ENCODE measurements around the gene CEP41. TPM values are rescaled to one million over a fixed set of nuclear protein-coding genes. Genes with fewer than 3 reads are reported as not detected.

The CEP41 gene
- total RNA-seq, 2 donors from 2014 or later: 6.3 to 6.5 TPM

DNA sequence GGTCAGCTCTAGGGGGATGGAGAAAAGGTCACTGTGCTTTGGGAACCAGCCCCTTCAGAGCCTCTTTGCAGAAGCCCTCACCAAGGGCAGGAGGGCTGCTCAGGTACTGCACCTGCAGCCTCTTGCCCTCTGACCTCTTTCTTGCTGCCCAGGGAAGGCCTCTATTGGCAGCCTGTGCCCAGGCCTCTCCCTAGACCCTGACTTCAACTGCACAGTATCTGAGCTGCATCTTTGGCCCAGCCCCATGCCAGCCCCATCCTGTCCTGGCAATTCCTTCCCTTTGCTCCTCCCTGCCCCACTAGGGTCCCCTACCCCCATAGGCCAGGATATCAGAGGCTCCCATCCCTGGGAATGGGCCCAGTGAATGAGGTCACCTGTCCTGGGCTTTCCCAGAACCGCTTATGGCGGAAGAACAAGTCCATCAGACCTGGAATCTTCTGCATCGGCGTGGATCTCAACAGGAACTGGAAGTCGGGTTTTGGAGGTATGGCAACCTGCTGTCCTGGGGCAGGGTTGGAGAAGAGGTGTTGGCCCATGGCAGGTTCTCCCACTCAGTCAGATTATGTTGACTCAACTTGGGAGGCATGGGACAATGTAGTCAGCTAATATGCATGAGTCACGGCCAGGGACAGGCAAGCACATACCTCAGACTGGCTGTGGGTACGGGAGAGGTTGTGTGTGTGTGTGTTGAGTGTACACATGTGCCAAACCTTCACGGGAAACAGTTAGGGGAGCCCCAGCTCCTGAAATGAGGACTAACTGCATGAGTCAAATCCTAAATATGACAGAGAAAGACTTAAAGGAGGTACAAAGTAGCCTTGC lies 77.6 kb downstream of the CEP41 start:
- ATAC-seq: no peak
- DNase-seq: no peak
- intact Hi-C loops (cut with DNase I, micrococcal nuclease): no loop called here

DNA sequence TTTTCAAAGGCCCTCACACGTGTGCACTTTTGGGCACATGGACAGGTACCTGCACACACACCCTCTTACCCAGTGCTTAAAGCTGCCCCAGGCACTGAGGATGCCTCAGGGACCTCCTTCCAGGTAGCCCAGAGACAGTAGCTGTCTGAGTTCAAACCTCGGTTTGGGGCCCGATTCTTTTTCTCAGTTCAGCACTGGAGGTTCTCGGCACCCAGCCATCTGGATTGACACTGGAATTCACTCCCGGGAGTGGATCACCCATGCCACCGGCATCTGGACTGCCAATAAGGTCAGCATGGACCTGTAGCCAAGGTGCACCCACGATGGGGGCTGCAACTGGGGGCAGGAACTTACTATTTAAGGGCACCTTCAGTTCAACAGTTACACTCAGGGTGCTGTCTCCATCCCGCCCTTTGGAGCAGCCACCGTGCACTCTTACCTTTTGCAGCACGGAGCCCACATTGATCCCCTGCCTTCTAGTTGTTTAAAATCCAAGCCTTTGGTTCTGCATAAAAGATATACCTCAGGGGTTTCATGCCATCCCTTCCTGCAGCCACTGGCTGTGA lies 78.5 kb downstream of the CEP41 start:
- intact Hi-C loops (cut with DNase I, micrococcal nuclease): no loop called here
- DNase-seq (no peak), ATAC-seq (no peak)

DNA sequence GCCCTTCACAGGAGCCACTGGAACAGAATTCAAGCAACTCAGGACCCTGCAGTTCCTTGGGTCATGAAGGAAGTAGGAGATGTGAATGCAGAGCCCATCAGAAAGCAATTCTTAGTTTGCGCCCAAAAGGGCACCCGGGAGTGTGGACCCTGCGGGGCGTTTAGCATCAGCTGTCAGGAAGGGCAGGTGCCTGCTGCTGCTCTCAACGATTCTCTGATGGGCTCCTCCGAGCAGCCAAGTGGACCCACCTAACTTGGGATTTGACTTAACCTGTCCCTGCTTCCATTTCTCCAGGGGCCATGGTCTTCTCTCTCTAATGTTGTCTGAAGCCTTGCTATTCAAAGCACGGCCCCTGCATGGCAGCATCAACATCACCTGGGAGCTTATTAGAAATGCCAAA lies 79.1 kb downstream of the CEP41 start:
- no peak for ATAC-seq
- intact Hi-C loops (cut with DNase I, micrococcal nuclease): no loop called here
- no peak for DNase-seq

DNA sequence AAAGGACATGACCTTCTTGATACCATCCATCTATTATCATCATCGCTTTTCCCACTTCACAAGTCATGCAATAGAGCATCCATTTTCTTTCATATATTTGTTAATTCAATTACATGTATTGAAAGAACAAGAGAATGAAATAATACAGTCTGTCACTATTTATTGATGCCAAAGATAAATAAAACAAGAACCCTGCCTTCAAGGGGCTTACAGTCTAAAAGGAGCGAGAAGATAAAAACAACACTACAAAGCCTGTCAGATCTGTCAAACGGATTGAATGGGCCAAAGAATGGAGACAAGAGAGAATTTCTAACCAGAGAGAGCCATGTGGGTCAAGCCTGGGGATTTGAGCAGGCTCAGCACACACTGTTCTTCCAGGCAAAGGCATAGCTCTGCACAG lies 80.3 kb downstream of the CEP41 start:
- DNase-seq: no peak
- intact Hi-C loops (cut with DNase I, micrococcal nuclease): no loop called here
- no peak for ATAC-seq

DNA sequence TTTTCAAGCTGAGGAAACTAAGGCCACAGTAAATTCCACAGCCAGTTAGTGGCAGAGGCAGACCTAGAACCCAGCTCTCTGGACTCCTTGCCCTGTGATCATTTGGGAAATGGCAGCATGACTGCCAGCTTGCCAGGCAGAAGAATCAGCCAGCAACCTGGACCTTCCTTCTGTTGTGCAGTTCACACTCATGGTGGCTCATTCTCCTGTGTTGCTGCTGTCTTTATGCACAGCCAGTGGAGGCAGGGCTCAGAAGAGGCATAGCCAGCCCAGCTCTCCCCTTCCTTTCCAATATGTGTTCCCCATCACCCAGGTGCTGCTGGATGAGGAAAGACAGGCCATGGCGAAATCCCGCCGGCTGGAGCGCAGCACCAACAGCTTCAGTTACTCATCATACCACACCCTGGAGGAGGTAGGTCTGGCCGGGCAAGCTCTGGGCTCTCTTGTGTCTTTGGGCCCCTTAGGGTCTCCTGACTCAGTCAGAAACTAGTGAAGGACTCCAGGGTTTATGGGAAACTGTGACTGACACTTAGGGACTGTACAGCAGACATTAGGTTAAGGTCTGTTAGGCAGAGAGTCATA lies 81.4 kb downstream of the CEP41 start:
- DNase-seq (no peak), ATAC-seq (no peak)
- intact Hi-C loops (cut with DNase I, micrococcal nuclease): no loop called here

DNA sequence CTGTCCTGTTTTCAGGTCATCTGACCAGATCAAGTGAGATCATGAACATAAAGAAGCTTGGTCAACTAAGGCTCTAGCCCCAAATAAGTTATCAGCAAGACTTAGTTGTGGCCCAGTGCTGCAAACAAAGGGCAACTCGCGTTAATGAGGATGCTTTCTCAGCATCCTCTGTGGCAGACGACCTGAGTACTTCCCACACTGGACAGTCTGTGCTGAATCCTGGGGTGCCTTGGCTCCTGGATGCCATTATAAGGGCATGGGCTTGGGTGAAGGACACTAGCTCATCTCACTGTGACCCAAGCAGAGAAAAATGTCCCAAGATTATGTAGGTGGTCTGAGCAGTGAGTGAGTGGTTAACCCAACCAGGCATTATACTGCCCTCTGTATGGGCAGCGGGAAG lies 82.3 kb downstream of the CEP41 start:
- ATAC-seq (no peak), DNase-seq (no peak)
- intact Hi-C loops (cut with DNase I, micrococcal nuclease): no loop called here

DNA sequence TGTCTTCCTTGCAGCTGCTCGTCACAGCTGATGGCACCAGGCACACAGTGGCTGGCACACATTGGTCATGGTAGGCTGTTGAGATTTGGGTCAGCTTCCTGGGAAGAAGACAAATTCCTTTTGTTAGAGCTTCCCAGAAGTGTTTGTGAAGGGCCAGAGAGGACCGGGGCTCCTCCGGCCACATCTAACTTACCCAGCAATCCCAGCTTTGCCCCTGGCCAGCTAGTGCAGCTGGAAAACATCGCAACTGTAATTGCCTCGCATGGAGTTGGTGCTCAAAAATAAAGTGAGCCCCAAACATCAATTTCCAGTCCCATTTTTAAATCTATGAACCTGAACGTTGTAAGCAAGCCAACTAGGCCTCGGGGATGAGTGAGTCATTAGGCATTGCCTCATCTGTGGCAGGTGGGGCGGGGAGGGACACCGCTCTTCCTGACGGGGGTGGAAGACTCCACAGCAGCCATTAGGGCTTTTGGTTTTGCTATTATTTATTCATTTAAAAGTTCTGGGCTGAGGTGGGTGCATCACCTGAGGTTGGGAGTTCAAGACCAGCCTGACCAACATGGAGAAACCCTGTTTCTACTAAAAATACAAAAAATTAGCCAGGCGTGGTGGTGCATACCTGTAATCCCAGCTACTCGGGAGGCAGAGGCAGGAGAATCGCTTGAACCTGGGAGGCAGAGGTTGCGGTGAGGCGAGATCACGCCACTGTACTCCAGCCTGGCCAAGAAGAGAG lies 83.8 kb downstream of the CEP41 start:
- intact Hi-C loops (cut with DNase I, micrococcal nuclease): no loop called here
- ATAC-seq (no peak), DNase-seq (no peak)

DNA sequence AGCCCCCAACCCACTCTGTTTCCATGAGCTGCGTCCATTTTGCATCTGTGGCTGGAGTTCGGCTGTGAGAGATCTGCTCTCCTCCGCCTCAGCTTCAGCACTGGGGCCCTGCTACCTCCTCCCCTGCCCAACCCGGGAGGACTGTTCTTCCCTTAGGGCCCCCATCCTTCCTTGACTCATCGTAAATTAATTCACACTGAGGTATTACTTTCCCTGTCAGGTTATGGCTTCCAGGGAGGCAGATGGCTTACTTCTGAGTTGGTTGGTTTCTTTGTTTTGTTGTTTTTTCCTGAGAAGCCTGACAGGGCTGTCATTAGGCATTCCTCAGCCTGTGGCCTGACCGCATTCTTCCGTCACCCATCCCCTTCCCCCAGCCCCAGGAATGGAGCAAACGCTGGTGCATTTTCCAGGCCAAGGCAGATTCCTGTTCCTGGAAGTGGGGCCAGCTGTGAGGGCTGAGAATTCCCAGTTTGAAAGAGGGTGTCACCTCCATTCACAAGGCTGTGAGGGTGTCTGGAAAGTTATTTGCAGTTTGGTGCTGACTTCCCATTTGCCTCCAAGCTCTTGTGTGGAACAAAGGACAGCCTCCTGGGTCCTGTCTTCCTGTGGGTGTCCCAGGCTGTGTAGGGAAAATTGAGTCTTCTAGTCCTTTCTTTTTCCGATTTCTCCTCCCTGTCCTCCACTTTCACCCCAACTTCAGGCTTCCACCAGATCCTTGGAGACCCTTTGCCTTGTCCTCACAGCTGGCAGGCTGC lies 84.5 kb downstream of the CEP41 start:
- intact Hi-C loops (cut with DNase I, micrococcal nuclease): no loop called here
- peak in 1 of 2 donors; percentile 46 for DNase-seq
- ATAC-seq: no peak

DNA sequence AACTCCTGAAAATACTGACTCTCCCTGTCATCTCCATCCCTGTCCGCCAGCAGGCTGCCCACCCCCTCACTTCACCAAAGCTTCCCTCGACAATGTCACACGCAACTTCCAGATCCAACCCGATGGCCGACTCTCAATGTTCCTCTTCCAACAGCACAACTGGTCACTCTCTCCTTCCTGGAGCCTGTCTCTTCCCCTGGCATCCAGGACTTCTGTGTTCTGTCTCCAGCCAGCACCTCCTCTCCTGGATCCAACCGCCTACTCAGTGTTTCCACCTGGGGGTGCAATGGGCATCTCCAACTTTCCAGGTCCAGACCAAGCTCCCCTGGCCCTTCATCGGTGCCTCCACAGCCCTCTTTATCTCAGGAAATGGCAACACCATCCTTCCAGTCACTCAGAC lies 87.6 kb downstream of the CEP41 start:
- no peak for DNase-seq
- intact Hi-C loops (cut with DNase I, micrococcal nuclease): no loop called here
- ATAC-seq: no peak

DNA sequence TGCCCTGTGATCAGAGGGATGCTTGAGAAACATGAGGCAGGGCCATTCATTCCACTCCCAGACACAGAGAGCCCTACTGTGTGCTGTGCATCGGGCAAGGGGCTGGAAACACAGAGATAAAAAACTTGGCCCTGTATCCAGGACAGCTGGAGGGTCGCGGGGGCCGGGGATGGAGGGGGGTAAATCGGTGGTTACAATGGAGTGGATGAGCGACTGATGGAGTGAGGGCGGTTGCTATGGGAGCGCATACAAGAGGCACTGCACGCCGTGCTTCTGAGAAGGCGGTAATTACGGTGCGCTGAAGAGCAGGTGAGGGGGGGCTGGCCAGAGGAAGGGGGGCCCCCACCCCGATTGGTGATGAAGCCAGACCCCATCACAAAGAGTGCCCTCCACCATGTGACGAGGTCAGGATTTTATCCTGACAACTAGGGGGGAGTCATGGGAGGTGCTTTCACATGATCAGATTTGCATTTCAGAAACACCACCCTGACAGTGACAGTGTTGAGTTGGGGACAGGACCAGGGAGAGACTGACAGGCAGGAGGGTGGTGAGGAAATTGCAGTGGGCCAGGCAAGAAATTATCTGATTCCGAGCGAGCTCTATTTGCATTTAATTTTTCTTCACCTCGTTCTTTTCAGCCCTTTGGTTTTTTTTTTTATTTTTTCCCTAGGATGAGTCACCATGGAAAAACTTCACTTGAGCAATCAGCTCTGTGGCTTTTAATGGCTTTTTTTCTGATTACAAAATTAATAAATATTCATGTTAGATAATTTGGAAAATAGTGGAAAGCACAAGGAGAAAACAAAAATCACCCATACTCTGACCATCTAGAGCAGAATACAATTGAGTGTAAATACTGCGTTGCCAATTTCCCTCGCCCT lies 88.4 kb downstream of the CEP41 start:
- ATAC-seq (no peak), DNase-seq (no peak)
- intact Hi-C loops (cut with DNase I, micrococcal nuclease): no loop called here

DNA sequence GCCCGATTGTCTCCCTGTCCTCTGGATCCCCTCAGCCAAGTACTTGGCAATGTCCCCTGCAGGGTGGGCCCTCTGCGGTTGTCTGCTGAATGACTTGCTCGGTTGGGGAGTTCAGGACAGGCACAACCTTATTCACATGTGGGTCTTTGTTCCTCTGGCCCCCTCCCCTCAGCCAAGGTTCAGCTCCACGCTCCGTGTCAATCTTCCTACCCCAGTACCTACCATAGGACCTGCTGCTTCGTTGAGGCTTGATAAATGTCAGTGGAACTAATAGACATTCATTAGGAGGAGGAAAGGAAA lies 89.1 kb downstream of the CEP41 start:
- ATAC-seq (no peak), DNase-seq (no peak)
- intact Hi-C loops (cut with DNase I, micrococcal nuclease): no loop called here

DNA sequence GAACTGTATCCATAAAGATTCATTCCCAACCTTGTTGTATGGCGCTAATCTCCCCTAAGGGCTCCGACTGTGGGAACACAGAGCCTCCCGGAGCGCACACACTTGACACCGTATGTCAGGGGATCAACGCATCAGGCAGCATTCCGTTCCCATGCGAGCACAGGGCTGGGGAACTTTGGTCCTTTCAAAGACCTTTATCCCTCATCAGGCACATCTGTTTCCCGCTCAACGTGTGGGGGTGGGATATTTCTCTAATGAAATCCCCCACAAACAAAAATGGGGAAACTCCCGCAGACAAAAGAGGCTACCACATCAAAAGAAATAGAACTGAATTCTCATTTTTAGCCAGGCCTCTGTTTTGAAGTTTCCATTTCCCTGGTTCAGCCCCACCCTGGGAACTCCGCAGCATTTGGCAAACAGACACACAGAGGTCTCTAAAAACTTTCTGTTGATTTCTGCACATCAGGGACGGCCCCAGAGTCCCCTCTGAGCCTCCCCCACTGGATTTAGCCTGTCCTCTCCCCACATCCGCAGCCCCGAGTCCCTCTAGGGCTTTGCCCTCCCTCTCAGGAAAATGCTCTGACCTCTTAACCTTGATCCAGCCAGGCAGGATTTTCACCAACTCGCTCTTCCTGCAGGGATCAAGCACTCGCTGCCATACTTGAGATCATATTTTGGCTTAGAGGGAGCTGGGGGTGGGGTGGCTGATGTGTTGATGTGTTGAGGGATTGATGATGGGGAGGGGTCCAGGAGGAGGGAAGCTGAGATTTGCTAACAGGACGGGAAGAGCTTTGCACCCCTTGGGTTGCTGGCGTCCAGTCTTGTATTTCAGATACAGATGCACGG lies 89.6 kb downstream of the CEP41 start:
- ATAC-seq: no peak
- DNase-seq: no peak
- intact Hi-C loops (cut with DNase I, micrococcal nuclease): no loop called here

DNA sequence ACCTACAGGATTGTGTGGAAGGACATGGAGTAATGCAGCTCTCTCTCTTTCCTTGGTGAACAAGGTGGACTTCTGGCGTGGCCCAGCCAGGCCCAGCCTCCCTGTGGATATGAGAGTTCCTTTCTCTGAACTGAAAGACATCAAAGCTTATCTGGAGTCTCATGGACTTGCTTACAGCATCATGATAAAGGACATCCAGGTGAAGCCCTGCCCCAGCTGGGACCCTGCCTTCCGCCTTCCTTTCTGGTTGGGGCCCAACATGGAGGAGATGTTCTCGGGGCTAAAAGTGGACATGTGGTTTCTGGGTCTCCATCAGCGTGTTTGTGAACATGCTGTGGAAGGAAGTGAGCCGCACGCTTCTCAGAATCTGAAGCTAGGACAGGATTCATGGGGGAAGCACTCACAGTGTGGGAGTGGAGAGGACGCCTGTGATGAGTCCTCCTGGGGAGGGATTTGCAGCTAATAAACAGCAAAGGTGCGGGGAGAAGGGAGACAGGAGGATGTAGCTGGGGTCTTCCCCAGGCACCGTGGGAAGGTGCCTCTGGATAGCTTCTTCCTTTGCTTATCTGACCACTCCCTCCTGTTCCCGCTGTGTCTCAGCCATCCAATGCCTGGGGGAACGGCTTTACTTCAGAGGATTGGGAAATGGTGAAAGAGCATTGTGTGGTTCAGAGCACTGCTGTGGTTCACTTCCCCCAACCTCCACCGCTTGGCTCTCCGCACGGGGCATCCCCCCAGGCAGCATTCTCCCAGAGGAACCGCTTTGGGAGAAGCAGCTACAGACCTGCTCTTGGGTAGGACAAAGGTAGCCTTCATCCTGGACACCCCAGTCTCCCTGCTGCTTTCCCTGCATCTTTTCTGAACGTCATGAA lies 90.7 kb downstream of the CEP41 start:
- no peak for ATAC-seq
- no peak for DNase-seq

DNA sequence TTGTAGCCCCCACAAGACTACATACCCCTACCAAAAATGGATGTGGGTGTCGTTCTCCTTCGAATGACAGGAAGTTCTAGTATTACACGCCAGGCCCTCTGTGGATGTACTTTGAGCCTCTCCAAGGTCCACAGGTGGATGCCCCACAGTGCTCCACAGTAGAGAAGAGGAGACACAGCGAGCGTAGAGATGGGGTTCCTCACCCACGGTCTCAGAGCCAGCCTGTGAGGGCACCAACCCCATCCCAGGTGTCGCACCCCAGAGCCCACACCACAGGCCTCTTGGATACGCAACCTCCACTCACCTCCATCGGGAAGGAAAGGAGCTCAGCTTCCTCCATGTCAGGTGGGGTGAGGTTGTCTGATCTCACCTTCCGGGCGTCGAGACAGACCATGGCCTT lies 93.9 kb downstream of the CEP41 start:
- DNase-seq (no peak), ATAC-seq (no peak)
- intact Hi-C loops (cut with DNase I, micrococcal nuclease): no loop called here

More for the DNA sequence above, 90.7 kb downstream of the CEP41 start:
- intact Hi-C loops (cut with DNase I, micrococcal nuclease): no loop called here

DNA sequence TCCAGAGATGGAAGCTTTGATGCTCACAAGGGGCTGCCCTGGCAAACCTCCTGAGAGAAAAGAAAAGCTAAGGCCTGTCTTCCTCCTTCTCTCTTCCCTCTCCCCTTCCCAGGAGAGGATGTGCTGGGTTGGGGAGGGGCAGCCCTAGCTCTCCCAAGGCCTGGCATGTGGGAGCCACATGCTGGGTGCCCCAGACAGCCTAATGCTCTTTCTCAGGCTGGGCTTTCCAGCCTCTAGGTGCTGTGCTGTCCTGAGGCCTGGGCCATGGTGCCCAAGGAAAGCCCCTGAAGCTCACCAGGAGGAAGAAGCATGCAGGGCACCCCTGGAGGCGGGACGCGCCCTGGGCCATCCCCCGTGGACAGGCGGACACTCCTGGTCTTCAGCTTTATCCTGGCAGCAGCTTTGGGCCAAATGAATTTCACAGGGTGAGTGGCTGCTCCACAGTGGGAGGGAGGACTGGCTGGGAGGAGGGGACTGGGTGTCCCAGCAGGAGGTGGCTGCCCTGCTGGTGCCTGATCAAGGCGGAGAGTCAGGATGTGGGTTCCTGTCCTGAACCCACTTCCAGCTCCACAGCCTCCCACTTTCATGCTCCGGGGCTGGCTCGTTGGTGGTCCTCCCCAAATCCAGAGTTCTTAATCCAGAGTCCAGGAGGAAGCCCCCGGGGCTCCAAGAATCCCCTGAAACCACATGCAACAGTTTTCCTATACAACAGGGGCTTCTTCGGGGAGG lies 94.5 kb downstream of the CEP41 start:
- ATAC-seq (no peak), DNase-seq (no peak)
- intact Hi-C loops (cut with DNase I, micrococcal nuclease): no loop called here

DNA sequence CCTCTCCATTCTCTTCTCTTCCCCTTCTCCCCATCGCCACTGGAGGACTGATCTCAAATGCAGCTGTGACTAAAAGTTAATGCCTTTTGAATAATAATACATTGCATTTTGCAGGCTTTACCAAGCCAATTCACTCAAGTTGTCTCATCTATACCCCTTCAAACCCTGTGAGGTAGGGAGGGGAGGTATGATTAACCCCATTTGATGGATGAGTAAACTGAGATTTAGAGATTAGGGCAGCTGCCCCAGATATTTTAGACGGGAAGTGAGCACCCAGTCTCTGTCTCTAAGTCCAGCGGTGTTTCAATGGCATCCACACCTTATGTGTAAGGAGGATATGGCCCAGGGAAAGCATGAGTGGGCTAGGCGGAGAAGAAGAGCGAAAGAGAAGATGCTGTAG lies 95.1 kb downstream of the CEP41 start:
- ATAC-seq: no peak
- intact Hi-C loops (cut with DNase I, micrococcal nuclease): no loop called here
- DNase-seq: no peak

All from left colon (tissue), 2 donors.